MM.1S (cell line): ENCODE measurements around the gene MFSD6.

Source experiments
- CTCF ChIP-seq: fragments of 300-600 bp; sonication (generic); IDR thresholded peaks from 2 replicates; pipeline ENCODE4 v1.5.1; 2016; ENCODE audit warnings: antibody characterized with exemption, low read length, mixed read lengths
- EZH2 ChIP-seq: fragments of 300-600 bp; sonication (generic); optimal IDR thresholded peaks from 2 replicates; pipeline ENCODE3; 2017; ENCODE audit warnings: low read depth, mild to moderate bottlenecking, antibody characterized with exemption, low read length, mixed read lengths
- EZH2phosphoT487 ChIP-seq: fragments of 300-600 bp; sonication (generic); IDR thresholded peaks from 2 replicates; pipeline ENCODE4 v1.6.1; 2018; ENCODE audit warnings: antibody characterized with exemption, low read length

- TF ChIP-seq CTCF, result no peak
- no peak for TF ChIP-seq EZH2phosphoT487
- TF ChIP-seq EZH2, result no peak
Observed at GRCh38 chr2:190418727-190419126, 10.6 kb downstream of the MFSD6 start.
